Stimulated activated CD4-positive, alpha-beta T cell treated with anti-CD3 and anti-CD28 coated beads, TNF-alpha, amount 100 ng/mL, for 4 hours (primary cell): ENCODE data around the gene DIABLO.
"Not testable (repeated sequence)": the region's sequence is repeated elsewhere in the genome, so short reads cannot be mapped to it uniquely, and the experiment has no call there.

ENCODE experiments used
- DNase-seq, 3 experiments: peaks; one replicate each; pipeline ENCODE4 v3.0.0-alpha.2; 2020; ENCODE audit warnings: low read depth in 3 of 3

The DIABLO gene

GRCh38 chr12:122208073-122208820 is 17.6 kb downstream of the DIABLO start:
- DNase-seq, result no peak

DNA sequence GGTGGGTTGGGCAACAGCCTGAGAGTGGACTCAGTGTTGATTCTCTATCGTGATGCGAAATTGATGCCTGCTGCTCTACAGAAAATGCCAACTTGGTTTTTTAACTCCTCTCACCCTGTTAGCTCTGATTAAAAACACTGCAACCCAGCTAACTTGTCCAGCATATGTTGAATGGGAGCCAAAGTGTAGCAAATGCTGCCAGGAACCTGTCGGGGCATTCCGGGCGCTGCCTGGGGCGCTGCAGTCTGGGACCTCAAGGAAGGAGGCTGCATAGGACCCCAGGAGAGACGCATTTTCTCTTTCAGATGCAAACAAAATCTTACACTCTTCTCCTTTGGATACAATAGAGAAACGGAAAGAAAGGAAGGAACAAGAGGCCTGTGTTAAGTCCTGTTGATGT is 18.5 kb downstream of the DIABLO start:
- DNase-seq, result no peak

DNA sequence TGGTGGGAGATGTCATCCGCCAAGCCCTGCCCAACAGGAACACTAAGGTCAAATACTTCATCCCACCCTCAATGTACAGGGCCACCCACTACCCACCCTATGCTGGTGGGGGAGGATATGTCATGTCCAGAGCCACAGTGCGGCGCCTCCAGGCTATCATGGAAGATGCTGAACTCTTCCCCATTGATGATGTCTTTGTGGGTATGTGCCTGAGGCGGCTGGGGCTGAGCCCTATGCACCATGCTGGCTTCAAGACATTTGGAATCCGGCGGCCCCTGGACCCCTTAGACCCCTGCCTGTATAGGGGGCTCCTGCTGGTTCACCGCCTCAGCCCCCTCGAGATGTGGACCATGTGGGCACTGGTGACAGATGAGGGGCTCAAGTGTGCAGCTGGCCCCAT is 18.9 kb downstream of the DIABLO start:
- DNase-seq, result no peak

DNA sequence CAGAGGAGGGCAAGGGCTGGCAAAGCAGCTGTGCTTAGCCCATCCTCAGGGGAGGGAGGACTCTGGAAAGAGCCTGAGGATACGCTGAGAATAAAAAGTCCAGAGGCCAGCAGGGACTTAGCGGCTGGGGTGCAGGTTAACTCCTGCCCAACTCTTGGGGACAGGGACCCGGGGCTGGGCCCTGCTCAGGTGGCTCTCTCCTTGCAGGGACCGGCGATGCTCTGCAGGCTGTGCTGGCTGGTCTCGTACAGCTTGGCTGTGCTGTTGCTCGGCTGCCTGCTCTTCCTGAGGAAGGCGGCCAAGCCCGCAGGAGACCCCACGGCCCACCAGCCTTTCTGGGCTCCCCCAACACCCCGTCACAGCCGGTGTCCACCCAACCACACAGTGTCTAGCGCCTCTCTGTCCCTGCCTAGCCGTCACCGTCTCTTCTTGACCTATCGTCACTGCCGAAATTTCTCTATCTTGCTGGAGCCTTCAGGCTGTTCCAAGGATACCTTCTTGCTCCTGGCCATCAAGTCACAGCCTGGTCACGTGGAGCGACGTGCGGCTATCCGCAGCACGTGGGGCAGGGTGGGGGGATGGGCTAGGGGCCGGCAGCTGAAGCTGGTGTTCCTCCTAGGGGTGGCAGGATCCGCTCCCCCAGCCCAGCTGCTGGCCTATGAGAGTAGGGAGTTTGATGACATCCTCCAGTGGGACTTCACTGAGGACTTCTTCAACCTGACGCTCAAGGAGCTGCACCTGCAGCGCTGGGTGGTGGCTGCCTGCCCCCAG is 19.6 kb downstream of the DIABLO start:
- no peak for DNase-seq

- no peak for DNase-seq
Measured at GRCh38 chr12:122205053-122205925, 20.6 kb downstream of the DIABLO start.

DNA sequence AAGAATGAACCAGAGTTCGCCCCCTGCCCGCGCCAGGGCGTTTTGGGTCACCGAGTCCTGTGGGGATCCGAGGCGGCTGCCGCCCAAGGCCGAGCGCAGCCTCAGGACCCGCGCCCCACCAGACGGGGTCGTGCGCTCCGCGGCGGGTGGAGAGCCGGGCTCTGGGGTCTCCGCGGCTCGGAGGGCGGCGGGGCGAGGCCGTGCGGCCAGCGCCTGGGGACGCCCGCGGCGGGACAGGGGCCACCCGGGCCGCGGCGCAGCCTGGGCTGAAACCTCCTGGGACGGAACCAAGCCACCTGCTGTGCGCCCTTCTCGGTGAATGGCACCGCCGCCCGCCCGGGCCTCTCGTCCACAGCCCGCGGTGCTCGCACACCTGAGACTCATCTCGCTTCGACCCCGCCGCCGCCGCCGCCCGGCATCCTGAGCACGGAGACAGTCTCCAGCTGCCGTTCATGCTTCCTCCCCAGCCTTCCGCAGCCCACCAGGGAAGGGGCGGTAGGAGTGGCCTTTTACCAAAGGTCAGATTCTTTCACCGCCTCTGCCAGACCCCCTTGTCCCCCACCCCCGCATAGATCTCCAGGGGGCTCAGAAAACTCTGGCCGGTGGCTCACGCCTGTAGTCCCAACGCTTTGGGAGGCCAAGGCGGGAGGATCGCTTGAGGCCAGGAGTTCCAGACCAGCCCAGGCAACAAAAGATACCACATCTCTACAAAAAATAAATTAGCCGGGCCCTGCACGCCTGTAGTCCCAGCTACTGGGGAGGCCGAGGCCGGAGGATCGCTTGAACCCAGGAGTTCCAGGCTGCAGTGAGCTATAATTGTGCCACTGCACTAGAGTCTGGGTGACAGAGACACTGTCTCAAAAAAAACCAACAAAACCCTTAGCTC is 21.4 kb downstream of the DIABLO start:
- no peak for DNase-seq

DNA sequence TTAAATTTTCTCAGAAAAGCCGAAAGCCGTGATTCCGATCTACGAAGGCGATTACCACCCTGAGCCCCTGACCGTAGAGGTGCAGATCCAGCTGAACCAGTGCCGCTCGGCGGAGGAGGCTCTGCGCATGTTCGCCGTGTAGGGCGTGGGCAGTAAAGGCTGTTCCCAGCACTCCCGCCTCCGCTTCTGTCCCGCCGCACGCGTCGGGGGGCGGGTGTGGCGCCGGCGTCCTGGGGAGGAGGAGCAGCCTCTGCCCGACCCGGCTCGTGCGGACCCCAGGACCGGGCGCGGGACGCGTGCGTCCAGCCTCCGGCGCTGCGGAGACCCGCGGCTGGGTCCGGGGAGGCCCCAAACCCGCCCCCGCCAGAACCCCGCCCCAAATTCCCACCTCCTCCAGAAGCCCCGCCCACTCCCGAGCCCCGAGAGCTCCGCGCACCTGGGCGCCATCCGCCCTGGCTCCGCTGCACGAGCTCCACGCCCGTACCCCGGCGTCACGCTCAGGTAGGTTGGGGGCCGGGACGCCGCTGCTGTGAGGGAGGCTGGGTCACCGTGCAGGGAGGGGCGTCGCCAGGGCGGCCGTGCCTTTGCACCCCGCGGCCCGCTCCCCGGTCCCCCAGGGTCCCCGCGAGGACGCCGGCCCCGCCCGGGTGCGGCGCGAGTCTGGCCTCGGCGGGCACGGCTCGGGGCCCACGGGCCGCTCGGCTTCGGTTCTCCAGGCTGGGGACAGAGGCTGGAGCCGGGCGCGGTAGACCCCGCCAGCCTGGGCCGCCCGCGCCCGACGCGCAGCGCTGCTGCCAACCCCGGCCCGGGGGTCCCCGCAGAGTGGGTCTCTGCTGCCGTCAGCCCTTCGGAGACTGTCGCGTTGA is 22.3 kb downstream of the DIABLO start, which contains the start of gene B3GNT4:
Gene B3GNT4, plus strand, starts transcription at position 409 of the 866 bp plus-strand sequence. CDS start 910 bp downstream, outside the sequence.
- DNase-seq, result peak; percentile 54 to 75 (median 68)

DNA sequence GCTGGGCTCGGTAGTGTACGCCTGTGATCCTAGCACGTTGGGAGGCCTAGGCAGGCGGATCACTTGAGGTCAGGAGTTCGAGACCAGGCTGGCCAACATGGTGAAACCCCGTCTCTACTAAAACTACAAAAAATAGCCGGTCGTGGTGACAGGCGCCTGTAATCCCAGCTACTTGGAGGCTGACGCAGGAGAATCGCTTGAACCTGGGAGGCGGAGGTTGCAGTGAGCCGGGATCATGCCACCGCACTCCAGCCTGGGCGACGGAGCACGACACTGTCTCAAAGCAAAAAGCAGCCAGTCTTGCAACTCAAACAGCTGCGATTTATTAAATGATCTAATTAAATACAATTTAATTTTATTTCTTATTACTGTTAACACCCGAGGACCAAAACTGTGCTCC is 23.0 kb downstream of the DIABLO start:
- not testable (repeated sequence) for DNase-seq

DNA sequence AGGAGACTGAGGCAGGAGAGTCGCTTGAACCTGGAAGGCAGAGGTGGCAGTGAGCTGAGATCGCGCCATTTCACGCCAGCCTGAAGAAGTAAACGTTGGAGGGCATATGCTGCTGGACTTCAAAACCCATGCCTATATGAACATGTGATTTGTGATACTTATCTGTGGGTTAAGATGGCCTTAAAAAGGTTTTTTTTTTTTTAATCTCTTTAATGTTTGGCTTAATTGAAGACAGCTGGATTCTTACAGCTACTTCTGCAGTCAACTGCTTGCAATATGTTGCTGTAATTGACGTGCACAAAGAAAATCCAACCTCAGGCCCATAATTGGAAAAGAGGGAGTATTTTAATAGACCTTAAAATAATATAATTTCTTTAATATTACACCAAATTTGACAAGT is 23.8 kb downstream of the DIABLO start:
- no peak for DNase-seq

DNA sequence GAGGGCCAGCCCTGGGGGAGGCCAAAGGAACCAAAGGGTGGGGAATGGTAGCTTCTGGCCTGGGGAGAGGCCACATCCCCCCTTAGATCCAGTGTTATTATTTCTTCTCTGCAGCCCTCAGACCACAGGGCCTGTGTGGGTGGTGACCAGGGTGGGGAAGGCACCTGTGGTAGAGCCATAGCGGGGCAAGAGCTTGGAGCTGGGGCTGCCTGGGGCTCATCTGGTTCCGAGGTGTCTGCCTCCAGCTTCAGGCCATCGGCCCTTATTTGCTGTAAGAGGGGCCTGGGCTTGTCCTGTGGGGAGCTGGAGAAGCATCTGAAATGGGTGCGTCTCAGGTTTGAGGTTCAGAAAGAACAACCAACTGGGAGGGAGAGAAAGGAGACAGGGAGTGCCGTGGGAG is 24.5 kb downstream of the DIABLO start:
- DNase-seq, result no peak

DNA sequence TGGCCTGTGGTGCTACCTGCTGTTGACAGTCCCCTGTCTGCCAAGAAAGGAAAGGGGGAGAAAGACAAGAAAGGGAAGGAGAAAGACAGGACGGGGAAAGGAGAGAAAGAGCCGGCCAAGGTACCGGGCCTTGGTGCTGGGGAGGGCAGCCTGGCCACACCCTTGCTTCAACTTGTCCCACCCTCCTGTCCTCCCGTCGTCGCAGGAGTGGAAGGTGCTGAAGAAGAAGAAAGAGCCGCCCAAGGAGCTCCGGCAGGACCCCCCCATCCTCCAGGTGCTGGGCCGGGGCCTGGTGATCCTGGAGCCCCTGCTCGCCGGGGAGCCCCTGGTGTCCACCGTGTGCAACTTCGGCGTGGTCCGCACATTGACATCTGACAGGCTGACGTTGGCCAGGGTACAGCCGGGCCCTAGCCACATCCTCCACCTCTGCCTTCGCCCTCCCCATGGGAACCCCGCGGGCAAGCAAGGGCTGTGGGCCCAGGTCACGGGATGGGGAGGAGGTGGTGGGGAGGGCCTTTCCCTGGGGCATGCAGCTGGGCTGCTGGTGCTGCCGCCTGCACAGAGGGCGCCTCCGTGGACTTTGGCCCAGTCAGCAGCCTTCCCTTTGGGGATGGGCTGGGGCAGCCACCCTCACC is 25.2 kb downstream of the DIABLO start:
- no peak for DNase-seq

DNA sequence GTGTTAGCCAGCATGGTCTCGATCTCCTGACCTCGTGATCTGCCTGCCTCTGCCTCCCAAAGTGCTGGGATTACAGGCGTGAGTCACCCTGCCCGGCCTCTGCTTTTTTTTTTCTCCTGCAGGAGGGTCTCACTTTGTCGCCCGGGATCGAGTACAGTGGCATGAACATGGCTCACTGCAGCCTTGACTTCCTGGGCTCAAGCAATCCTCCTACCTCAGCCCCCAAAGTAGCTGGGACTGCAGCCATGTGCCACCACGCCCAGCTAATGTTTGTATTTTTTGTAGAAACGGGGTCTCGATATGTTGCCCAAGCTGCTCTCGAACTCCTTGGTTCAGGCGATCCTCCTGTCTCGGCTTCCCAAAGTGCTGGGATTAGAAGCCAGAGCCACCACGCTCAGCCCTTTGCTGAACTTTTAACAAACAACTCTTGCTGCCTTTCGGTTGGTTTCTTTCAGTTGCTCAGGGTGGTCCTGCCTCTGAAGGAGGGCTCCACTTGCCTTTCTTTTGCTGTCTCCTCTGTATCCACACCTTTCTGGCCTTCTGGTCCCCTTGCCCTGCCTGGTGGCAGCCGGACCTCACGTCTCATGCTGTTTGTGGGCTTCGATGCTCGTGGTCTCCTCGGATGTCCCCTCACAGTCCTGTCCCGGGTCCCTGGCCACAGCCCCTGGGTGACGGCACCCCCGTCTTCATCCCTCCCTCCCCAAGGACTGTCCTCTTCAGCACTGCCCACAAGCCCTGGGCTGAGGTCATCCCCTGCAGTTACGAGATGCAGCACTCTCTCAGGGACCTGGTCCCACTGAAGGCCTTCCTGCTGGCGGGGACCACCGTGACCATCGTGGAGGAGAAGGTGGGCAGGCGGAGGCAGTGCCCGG is 26.1 kb downstream of the DIABLO start:
- DNase-seq, result no peak

DNA sequence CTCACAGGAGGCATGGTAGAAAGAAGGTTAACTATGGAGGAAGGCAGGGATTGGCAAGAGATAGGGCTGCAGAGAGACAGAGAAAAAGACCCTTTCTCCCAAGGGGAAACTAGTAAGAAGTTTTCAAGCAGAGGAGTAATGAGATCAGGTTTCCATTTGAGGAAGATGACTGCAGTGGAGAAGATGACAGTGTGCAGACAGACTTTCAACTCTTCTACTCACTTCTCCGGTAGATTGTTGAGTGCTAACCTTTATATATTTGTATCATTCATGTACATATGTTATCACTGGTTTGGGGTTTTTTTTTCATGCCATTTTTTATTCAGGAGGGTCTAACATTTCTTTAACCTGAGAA is 28.3 kb downstream of the DIABLO start:
- DNase-seq, result no peak

DNA sequence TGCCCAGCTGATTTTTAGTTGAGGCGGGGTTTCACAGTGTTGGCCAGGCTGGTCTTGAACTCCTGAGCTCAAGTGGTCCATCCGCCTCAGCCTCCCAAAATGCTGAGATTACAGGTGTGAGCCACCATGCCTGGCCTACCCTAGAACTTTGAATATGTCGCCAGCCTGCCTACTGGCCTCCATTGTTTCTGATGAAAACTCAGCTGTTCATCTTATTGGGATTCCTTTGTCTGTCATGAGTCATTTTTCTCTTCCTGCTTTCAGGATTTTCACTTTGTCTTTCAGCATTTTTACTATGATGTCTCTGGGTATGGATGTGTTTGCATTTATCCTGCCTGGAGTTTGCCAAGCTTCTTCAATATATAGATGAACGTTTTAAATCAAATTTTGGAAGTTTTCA is 30.4 kb downstream of the DIABLO start:
- no peak for DNase-seq

DNA sequence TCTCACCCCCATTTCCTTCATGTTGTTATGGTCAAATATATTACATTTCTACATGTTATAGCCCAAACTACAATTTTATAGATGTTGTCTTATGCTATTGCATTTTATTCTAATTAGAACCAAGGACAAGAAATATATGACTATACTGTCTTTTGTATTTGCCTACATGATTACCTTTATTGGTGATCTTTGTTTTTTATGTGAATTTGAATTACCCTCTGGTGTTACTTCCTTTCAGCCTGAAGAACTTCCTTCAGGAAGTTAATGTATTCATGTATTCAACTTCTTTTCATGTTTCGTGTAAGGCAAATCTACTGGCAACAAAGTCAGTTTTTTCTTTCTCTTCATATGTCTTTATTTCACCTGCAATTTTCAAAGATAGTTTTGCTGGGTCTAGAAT is 31.0 kb downstream of the DIABLO start:
- DNase-seq, result no peak

GRCh38 chr12:122192441-122192840 is 33.4 kb downstream of the DIABLO start:
- DNase-seq, result no peak

DNA sequence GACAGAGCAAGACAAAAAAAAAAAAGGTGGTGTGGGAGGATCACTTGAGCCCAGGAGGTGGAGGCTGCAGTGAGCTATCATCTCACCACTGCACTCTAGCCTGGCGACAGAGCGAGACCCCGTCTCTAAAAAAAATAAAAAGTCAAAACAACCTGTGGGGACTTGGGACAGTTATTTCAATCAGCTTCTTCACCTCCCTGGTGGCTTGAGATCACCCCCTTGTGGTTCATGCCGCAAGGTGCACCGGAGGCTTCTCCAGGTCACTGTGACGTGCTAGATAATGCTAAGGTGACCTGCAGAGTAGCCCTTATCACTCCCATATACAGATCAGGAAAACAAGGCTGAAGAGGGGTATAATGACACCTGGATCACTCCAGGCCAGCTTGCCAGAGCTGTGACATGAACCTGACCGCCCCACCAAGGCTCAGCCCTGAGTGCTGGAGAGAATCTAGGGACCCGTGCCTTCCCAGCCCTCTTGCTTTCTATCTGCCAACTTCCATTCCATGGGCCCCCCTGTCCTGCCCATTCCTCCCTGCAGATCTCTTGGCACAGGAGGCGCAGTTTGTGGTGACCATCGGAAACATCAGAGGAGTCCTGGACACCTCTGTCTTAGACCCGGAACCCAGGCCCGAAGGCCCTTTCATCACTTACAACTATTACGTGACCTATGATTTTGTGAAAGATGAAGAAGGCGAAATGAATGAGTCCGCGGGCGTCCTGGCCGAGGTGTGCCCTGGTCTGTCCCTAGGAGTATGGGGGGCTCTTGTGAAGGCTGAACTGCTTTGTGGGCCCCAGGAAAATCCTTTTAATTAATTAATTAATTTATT is 34.8 kb downstream of the DIABLO start:
- DNase-seq, result peak; percentile 40 to 49 (median 41)
